ENCODE measurements around the gene ATP5PD.

The ATP5PD gene

GRCh38 chr17:75081611-75082540 lies 35.1 kb upstream of the ATP5PD start:
- DNase-seq (ENCODE audit: low spot score): no peak
- TF ChIP-seq, protein P1, sequence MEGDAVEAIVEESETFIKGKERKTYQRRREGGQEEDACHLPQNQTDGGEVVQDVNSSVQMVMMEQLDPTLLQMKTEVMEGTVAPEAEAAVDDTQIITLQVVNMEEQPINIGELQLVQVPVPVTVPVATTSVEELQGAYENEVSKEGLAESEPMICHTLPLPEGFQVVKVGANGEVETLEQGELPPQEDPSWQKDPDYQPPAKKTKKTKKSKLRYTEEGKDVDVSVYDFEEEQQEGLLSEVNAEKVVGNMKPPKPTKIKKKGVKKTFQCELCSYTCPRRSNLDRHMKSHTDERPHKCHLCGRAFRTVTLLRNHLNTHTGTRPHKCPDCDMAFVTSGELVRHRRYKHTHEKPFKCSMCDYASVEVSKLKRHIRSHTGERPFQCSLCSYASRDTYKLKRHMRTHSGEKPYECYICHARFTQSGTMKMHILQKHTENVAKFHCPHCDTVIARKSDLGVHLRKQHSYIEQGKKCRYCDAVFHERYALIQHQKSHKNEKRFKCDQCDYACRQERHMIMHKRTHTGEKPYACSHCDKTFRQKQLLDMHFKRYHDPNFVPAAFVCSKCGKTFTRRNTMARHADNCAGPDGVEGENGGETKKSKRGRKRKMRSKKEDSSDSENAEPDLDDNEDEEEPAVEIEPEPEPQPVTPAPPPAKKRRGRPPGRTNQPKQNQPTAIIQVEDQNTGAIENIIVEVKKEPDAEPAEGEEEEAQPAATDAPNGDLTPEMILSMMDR (IDR thresholded peaks at IDR 0.05; ENCODE audit: extremely low read depth, missing control alignments): no peak

GRCh38 chr17:75079023-75079373 lies 32.2 kb upstream of the ATP5PD start:
- TF ChIP-seq, protein P1 (IDR thresholded peaks at IDR 0.05; ENCODE audit: extremely low read depth, missing control alignments): no peak
- DNase-seq (ENCODE audit: low spot score): no peak

GRCh38 chr17:75078284-75079022 lies 31.7 kb upstream of the ATP5PD start:
- peak; percentile 77 for DNase-seq (ENCODE audit: low spot score)
- TF ChIP-seq, protein P1 (IDR thresholded peaks at IDR 0.05; ENCODE audit: extremely low read depth, missing control alignments): no peak

GRCh38 chr17:75077496-75078283 lies 30.9 kb upstream of the ATP5PD start:
- TF ChIP-seq, protein P1 (IDR thresholded peaks at IDR 0.05; ENCODE audit: extremely low read depth, missing control alignments): peak; percentile 42
- peak; percentile 82 for DNase-seq (ENCODE audit: low spot score)

- TF ChIP-seq, protein P1 (IDR thresholded peaks at IDR 0.05; ENCODE audit: extremely low read depth, missing control alignments): no peak
- no peak for DNase-seq (ENCODE audit: low spot score)
These were observed 30.3 kb upstream of the ATP5PD start for GRCh38 chr17:75077072-75077495.

- DNase-seq (ENCODE audit: low spot score): no peak
- TF ChIP-seq, protein P1 (IDR thresholded peaks at IDR 0.05; ENCODE audit: extremely low read depth, missing control alignments): no peak
These were observed 29.0 kb upstream of the ATP5PD start for GRCh38 chr17:75075597-75076336.
